Activated CD8-positive, alpha-beta memory T cell treated with anti-CD3 and anti-CD28 coated beads for 24 hours (primary cell): Measurements from ENCODE around the gene IRX4.

ENCODE experiments used
- DNase-seq: peaks from one replicate; pipeline ENCODE4 v3.0.0-alpha.2; 2020

IRX4 gene

DNA sequence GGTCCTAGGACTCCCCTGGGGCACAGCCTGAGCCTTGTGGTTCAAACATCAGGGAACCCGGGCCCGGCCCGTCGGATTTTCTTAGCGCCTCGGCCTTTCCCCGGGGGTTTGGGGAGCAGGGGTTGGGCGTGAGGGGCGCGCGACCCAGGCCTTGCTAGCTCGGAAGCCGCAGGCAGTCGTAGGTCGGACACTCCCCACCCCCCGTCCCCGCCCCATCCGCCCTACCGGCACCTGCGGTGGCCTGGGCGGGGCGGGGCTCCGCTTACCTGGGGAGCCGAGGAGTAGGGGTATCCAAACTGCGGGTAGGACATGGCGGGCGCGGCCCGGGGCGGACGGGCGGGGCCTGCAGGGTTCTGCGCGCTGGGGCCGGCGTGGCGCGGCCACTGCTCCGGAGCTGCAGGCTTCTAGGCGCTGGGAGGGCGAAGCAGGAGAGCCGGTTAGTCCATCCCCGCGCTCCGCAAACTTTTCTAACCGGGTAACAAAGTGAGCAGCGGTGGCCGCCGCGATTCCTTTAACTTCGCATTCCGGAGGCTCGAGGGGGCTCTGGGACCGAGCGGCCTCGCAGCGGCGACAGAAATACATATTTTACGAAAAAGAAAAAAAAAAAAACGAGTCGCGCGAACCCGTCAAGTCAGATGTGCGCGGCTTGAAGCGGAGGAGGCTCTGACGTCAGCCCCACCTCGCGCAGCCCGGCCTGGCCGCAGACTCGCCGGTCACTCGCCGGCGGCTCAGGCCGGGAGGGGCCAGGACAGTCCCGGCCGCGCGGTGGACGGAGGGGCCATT is at the start of gene IRX4:
Gene IRX4, minus strand, starts transcription at position 589 of the 783 bp plus-strand sequence. Its CDS starts 278 bp downstream, at position 311.
- no peak for DNase-seq

DNA sequence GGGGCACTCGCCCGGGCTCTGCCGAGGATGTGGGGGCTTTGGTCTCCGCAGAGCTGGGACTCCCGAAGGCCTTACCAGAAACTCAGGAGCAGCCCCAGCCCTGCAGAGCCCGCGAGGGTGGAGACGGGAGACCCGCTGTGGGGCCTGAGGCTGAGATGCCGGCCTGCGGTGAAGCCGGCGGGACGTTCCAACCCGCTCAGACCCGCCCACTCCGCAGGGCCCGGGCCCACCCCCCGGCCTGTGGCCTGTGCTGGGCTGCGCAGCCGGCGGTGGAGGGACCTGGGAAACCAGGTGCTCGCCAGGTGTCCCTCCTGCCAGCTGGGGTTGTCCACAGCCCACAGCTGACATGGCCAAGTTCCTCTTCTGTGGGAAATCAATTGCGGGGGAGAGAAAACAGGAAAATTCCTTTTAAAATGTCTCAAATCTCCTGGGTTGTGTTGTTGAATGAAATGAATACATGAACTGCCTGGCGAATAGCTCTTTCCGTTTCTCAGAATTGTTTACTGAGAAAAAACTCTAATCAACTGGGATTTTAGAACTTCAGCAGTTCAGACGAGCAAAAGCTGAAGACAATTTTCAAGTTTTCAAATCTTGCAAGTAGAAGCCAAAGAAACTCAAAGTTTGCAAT is 49.0 kb upstream of the IRX4 start:
- DNase-seq, result no peak

DNA sequence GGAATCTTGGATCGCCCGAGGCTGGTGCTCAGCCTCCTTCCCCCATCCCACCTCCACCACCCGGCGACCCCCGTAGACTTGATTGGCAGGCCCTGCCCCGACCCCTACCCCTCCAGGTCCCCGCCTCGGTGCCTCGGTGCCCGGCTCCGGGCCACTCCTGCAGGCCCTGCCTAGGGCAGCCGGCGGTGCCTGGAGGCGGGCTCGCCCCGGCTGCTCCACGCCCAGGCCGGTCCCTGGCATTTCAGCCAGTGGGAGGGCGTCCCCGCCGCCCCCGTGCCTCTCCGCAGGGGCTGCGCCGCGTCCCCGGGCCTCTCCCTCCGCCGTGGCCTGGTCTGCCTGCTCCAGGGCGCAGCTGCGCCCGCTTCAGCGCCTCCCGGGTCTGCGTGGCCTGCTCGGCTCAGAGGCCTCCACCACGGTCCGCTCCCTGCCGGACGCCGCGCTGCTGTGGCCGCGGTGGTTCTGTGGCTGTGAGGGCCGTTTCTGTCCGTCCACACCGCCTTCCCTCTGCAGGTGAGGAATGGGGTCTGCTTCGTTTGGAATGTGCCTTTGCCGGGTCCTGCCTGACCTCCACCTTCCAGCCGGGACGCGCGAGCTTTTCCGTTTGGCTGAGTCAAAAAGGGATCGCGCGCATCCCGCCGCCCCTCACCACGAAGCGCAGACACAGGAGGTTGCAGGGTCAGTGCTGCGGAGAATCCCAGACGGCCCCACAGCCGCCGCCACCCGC is 48.3 kb upstream of the IRX4 start:
- no peak for DNase-seq

DNA sequence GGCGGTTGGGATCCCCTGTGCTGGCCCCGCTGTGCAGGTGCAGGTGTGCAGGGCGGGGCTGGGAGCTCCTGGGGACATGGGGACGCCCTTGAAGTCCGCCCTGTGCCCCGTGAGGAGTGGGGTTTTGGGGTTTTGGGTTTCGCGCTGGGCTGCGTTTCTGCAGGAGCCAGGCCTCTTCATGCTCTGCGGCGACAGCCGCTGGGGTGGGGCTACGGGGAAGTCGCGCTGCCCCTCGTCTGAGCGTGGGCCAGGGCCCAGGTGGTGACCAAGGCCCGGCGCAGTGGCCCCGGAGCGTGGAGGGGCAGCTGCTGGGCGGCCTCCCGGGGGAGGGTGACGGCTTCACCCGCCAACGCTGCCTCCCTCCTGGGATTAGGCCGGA is 47.8 kb upstream of the IRX4 start:
- no peak for DNase-seq

DNA sequence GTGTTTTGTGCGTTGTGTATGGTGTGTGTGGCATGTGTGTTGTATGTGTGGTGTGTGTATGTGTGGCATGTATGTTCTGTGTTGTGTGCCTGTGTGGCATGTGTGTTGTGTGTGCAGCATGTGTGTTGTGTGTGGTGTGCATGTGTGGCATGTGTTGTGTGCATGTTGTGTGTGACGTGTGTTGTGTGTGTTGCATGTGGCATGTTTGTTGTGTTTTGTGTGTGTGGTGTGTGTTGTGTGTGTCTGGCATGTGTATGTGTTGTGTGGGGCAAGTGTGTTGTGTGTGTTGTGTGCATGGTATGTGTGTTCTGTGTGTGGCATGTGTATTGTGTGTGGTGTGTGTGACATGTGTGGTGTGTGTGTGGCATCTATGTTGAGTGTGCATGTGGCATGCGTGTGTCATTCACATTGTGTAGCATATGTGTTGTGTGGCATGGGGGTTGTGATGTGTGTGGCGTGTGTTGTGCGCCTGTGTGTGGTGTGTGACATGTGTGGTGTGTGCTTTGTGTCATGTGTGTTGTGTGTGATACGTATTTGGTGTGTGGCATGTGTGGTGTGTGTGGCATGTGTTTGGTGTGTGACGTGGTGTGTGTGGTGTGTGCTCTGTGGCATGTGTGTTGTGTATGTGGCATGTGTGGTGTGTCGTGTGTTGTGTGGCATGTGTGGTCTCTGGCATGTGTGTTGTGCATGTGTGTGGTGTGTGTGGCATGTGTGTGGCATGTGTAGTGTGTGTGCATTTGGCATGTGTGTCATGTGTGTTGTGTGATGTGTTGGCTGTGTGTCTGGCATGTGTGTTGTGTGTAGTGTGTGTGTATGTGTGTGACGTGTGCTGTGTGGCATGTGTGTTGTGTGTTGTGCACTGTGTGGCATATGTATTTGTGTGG is 46.6 kb upstream of the IRX4 start:
- no peak for DNase-seq

DNA sequence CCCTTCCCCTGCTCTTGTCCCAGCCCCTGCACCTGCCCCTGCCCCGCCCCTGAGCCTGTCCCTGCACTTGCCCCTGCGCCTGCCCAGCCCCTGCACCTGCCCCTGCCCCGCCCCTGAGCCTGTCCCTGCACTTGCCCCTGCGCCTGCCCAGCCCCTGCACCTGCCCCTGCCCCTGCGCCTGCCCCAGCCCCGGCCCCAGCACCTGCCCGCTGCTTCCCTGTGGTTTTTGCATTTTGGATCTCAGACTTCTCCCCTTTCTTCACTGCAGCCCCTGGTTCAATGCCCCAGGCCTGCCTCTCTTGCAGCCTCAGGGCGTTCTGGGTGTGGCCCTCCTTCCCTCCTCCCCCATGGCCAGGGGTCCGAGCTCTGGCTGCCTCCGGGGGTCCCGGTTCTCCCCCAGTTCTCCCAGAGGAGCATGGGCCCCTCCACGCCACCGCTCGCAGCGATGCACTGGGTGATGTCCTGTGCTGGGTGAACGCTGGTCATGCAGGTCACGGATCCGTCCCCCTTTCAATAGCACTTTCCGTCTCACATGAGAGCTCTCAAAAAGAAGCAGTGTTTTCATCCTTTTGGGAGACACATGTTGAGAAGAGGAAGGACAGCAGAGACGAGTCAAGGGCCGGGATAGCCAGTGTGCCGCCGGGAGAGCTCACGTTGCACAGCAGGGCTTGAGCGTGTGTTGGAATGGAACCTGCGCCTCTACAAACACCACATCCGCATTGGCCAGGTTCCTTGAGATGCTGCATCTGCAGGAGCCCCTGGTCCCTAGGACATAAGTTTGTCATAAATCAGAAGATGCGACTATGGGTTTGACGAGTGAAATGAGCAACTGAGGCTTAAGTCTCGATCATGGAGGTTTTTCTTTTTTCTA is 44.0 kb upstream of the IRX4 start:
- no peak for DNase-seq

DNA sequence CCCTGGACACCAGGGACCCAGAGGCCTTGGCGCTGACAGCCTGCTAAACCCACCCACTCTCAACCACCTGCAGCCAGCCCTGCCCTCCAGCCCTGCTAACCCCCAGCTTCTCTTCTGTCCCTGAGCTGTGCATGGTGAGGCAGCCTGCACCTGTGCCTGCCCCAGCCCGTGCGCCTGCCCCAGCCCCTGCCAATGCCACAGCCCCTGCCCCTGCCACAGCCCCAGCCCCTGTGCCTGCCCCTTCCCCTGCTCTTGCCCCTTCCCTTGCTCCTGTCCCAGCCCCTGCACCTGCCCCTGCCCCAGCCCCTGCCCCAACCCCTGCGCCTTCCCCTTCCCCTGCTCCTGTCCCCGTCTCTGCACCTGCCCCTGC is 43.3 kb upstream of the IRX4 start:
- DNase-seq, result no peak

DNA sequence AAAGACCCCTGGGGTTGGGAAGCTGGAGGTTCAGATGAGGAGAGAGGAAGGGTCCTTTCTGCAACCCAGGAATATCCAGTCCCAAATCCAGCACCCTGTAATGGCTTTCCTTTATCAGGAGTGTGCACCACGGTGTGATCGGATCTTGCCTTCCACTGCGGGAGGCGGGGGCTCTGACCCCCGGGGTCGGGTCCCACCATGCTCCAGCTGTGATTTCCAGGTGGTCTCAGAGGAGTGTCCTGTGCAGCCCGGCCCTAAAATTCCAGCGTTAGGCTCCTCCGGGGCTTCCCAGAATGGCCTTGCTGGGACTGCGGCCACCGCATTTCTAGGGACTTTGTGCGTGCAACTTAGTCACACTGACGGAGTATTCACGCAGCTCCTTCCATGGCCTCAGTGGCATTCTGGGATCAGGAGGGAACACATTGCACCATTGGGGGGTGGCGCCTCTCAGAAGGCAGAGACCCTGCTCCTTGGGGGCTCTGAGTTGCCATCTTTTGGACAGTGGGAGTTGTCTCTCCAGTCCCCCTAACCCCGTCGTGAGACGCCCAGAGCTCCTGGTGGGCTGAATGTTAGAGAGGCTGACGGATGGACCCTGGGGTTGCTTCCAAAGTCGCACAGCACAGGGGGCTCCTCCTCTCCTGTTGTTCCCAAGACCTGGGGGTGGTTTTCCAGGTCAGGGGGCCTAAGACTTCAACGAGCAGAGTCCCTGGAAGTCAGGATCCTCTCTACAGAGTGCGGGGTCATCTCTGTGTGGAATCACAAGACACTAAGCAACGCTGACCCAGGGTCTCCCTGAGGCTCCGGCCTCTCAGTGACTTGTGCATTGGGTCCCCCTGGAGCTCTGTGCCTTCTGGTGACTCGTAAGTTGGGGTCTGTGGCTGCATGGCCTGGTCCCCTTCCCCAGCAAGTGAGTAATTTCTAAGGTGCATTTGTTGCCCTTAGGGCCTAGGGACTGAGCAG is 42.7 kb upstream of the IRX4 start:
- DNase-seq, result no peak

DNA sequence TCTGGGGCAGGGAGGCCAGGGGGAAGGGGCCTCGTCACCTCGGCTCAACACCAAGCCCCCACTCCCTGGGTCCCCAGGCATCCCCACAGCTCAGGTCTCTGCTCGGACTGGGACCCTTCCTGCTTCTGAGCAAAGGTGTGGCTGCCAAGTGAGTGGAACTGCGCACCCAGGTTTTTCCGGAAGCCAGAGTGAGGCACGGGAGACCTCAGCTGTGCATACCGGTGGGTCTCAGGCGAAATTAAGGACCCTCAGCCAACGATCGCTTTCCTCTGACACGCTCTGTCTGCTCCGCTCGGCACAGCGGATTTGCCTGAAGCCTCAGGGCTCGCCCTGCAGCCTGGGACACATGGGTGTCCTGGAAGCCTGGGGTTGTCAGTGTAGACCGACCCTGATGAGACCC is 41.0 kb upstream of the IRX4 start:
- DNase-seq, result no peak

DNA sequence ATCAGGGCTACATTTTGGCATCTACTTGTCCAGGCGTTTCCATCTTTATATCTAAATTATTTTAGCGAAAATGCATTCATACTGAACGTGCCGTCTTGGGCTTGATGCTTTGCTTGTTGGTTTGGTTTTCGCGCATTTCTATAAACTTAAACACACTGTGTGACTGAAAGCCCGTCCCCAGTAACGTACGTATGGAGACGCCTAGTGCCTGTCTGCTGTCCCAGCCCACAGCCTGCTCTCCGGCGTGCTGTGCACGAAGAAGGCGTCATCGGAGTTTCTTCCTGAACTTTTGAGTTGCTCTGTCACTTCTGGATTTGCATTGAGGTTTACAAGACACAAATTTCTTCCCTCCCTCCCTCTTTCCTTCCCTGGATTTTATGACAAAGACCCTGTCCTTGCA is 40.6 kb upstream of the IRX4 start:
- no peak for DNase-seq

DNA sequence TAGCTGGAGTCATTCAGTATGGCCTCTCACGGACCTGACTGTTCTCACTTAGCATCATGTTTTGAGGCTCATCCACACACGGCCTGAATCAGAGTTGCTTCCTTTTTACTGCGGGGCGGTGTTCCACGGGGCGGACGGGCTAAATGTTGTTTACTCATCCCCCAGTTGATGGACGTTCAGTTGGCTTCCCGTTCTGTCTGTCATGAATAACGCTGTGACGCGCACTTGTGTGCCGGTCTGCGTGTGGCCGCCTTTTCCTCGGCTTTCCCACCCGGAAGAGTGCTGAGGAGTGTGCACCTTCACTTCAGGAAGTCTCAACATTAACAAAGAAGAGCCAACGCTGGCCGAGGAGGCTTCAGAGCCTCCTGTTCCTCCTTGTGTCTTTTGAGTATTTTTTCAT is 39.0 kb upstream of the IRX4 start:
- DNase-seq, result no peak

DNA sequence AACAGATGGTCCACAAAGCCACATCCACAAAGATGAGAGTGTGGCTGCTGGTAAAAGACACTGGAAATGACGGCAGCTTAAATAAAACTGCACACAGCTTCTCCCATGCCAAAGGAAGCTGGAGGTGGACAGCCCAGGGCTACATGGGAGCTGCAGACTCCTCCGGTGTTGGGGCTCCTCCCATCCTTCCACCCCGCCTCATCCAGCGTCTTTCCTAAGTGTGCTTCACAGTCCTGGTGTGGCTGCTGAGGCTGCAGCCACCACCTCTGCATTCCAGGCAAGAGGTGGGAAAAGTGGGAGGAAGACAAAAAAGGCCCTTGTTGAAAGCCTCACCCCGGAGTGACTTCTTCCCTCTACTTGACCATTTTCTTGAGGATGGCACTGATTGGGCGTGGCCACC is 37.0 kb upstream of the IRX4 start:
- no peak for DNase-seq

DNA sequence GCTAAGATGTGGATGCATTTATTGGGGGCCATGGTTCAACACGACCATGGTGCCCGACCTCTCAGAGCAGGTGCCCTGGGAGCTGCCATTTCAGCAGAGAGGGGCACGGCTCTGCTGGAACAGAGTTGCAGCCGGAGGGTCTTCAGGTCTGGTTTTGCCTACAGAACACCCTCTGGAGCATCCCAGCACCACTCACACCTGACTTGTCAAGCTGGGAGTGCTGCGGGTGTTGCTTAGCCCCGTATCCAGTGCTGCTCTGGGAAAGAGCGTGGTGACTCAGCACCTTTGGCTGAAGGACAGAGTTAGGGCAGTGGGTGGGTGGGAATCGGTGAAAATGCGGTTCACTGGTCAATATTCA is 36.5 kb upstream of the IRX4 start:
- no peak for DNase-seq

DNA sequence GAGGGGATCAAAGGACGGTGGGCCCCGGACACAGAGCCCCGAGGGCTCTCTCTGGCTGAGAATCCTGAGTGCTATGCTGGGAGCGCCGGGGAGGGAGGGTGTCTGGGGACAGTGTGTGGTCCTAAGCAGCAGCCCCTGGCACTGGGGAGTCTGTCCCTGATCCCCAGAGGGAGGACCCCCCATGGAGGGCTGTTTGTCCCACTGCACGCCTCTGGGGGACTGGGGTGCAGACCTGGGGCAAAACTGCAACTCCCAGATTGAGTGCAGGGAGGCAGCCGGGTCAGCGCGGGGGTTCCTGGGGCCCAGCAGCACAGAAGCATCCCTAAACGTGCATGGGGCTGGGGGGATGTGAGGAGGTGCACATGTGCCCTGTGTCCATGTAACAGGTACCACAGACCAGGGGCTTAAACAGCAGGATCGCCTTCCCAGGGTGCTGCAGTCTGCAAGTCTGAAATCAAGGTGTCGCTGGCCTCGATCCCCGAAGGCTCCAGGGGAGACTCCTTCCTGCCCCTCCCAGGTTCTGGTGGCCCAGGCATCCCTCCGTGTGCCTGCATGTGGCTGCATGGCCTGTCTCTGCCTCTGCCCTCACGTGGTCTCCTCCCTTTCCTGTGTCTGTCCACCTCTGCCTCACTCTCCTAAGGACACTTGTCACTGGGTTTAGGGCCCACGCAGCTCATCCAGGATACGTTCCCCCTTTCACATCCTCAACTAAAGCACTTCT is 35.9 kb upstream of the IRX4 start:
- DNase-seq, result no peak

DNA sequence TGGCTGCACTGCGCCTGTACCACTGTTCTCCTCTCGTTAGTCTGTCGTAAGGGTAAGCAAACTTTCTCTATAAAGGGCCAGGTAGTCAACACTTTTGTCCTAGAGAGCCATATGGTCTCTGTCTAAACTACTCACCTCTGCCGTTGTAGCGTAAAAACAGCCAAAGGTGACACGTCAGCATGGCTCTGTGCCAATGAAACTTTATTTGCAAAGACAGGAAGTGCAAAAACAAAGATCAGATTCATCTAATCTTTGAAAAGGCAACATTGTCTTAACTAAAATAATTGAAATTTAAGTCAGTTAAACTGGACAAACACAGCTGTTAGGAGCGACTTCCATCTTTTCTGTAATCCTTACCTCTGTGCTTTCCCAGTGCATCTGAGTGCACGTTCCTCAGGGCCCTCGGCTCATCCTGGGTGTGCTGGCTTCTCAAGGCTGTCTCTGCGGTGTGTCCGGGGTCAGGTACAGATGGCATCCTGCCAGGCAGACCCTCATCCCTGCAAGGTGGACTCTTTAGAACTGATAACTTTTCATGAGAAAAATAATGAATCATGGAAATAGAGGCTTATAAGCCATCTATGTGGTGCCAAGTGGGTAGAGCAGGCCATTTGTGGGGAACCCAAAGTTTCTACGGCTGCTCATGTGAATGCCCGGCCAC is 35.2 kb upstream of the IRX4 start:
- no peak for DNase-seq

DNA sequence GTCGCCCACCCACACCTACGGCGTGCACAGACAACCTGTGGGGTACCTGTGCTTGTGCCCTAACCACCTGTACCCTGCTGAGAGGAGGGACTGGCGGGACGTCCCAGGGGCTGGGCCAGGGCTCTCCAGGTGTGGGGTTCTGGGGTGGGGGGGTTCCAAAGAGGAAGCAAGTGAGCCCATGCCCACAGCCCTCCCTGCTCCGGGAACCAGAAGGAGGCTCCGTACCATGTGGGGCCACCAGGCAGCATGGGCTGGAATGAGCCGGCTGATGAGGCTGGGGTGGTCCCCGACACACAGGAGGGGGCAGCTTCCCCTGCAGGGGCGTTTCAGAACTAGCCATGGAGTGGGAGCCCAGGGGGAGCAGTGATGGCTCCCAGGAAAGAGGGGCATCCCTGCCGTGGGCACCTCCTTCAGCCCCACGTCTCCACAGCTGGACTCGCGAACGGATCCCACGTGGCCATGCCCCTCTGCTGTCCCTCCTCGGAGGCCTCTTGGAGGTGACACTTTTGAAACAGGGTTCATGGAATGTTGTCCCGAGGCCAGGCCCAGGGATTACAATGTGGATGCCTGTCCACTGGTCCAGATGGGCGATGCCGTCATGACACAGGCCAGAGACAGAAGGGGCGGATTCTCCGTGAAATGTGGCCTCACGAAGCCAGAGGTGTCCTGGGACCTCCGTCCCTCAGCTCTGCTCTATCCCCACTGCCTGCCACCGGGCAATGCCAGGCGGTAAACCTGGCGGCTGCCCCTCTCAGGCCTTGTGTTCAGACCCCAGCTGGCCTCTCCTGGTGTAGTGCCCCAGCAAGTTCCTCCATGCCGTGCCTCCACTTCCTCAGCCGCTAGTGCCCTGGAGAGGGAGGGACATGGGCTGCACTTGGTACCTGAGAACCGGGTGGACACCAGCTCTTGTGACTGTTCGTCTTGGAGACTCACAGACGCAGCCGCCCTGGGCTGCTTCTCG is 33.6 kb upstream of the IRX4 start:
- DNase-seq, result no peak

DNA sequence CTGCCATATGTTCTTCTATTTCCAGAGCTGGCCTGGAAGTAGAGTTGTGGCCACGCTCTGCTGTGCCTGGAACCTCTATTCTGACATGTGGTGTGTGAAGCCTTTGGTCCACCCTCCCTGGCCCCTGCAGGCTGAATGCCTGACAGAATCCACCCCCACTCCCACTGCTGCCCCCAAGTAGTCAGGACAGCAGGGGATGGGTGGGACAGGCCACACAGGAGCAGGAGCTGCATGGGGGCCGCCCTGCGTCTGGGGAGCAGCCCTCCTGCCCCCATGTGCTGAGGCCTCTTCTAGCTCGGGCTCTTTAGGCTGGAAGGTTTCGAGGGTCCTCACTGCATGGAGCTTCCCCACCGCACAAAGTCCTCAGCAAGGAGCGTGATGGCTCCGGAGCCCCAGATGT is 32.6 kb upstream of the IRX4 start:
- no peak for DNase-seq

DNA sequence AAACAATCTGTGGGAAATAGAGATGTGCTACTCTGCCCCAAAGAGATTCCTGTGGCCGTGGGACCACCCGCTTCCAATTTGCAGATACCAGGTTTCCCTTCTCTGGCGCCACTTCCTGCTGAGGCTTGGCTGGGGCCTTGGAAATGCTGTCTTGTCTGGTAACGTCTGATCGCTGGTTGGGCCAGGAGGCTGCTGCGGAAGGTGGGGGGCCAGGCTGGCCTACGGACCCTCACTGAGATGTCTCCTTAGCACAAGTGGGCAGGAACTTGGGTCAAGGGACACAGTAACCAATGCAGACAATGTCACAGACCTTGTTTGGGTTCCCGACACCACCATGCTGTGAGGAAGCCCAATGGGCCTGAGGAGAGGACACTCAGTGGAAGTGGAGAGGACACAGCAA is 31.7 kb upstream of the IRX4 start:
- DNase-seq, result no peak

DNA sequence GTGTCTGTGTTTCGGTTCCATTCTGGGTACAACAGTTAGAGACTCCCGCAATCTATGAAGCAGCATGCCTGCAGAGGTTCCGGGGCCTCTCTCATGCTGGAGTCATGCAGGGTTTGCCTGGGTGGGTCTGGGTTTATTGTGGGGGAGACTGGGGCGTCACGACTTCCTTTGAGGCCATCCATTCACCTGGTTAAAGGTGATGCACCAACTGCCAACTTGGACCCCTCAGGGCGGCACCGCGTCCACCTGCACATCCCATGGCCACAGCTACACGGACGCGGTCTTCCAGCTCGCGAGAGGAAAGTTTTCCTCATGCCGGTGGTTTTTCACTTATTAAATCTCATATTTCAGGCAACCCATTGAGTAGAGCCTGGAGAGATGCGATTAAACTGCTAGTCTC is 30.9 kb upstream of the IRX4 start:
- DNase-seq, result no peak
